H1 (cell line): ENCODE results near the gene NUP43. TPM values are rescaled to one million over a fixed set of nuclear protein-coding genes. Genes with fewer than 3 reads are reported as not detected.

ENCODE experiments used
- CTCF ChIA-PET: fragments of 300-600 bp; sonication (Branson Sonifier 250); formaldehyde crosslinking; loops from one replicate; lab custom pipeline; 2021; ENCODE audit not compliant: partially characterized antibody; lab: Charles Lee
- POLR2A ChIA-PET: fragments of 300-600 bp; sonication (Branson Sonifier 250); formaldehyde crosslinking; loops from one replicate; lab custom pipeline; 2021; ENCODE audit warnings: inconsistent platforms; ENCODE audit not compliant: partially characterized antibody; lab: Charles Lee
- DNase-seq, 2 experiments: peaks; one replicate each; pipeline versions ENCODE4 v3.0.0 to v3.0.0-alpha.2; 2010 to 2022; ENCODE audit warnings: low spot score in 2 of 2, low read depth in 1 of 2, mixed read lengths in 1 of 2
- FAIRE-seq: peaks from 2 replicates; lab custom pipeline; 2011; peaks lifted over from hg19 to GRCh38; lab: Jason Lieb, UNC
- H2AFZ ChIP-seq: 2 replicates; pipeline ENCODE4 v1.8.1; 2012; ENCODE audit warnings: low read length, inconsistent platforms
- H2AK5ac ChIP-seq: 2 replicates; pipeline ENCODE4 v1.6.1; 2013; ENCODE audit warnings: low read depth, low read length
- H2BK120ac ChIP-seq: replicated peaks from 2 replicates; pipeline ENCODE3; 2013; ENCODE audit warnings: low read depth, low read length, inconsistent platforms
- H2BK12ac ChIP-seq: 2 replicates; pipeline ENCODE4 v1.6.1; 2013; ENCODE audit warnings: low read depth, low read length
- H2BK15ac ChIP-seq: 2 replicates; pipeline ENCODE4 v1.6.1; 2013; ENCODE audit warnings: low read length
- H2BK20ac ChIP-seq: 2 replicates; pipeline ENCODE4 v1.6.1; 2013; ENCODE audit warnings: low read length
- H2BK5ac ChIP-seq: 2 replicates; pipeline ENCODE4 v1.6.1; 2013; ENCODE audit warnings: low read depth, low read length
- H3K14ac ChIP-seq: 2 replicates; pipeline ENCODE4 v1.6.1; 2013; ENCODE audit warnings: inconsistent platforms; ENCODE audit not compliant: insufficient read length
- H3K18ac ChIP-seq: 2 replicates; pipeline ENCODE4 v1.6.1; 2013; ENCODE audit warnings: low read length; ENCODE audit errors: extremely low read depth
- H3K23ac ChIP-seq: 2 replicates; pipeline ENCODE4 v1.6.1; 2013; ENCODE audit warnings: inconsistent platforms; ENCODE audit not compliant: insufficient read length
- H3K23me2 ChIP-seq: 2 replicates; pipeline ENCODE4 v1.6.1; 2013; ENCODE audit warnings: low read depth, low read length
- H3K27ac ChIP-seq: 2 replicates; pipeline ENCODE4 v1.6.1; 2011; ENCODE audit warnings: low read depth, low read length, inconsistent platforms
- H3K27me3 ChIP-seq, 4 experiments: replicated peaks in 1 of 4; 1 replicate in 1 of 4; 2 replicates in 3 of 4; pipeline versions ENCODE4 v1.6.1 to v1.8.1; 2011 to 2013; ENCODE audit warnings: low read length in 3 of 4, mild to moderate bottlenecking in 3 of 4, inconsistent platforms in 2 of 4, mixed read lengths in 2 of 4, moderate library complexity in 1 of 4; ENCODE audit not compliant: control insufficient read depth in 3 of 4, insufficient read depth in 3 of 4; ENCODE audit errors: extremely low read depth in 1 of 4
- H3K36me3 ChIP-seq, 4 experiments: 2 replicates each; pipeline versions ENCODE4 v1.6.1 to v1.8.1; 2011 to 2013; ENCODE audit warnings: mild to moderate bottlenecking in 4 of 4, low read length in 3 of 4, moderate library complexity in 2 of 4, control low read depth in 1 of 4, inconsistent platforms in 1 of 4; ENCODE audit not compliant: insufficient read depth in 4 of 4, control insufficient read depth in 2 of 4
- H3K4ac ChIP-seq: replicated peaks from 2 replicates; pipeline ENCODE3; 2013; ENCODE audit warnings: low read length, low read depth, mixed read lengths, inconsistent platforms; ENCODE audit not compliant: insufficient read length
- H3K4me1 ChIP-seq, 4 experiments: replicated peaks in 1 of 4; 1 replicate in 1 of 4; 2 replicates in 3 of 4; pipeline versions ENCODE4 v1.6.1 to v1.8.1; 2011 to 2013; ENCODE audit warnings: low read length in 3 of 4, inconsistent platforms in 2 of 4, mixed read lengths in 1 of 4; ENCODE audit not compliant: insufficient read depth in 4 of 4, control insufficient read depth in 3 of 4
- H3K4me2 ChIP-seq, 2 experiments: 2 replicates each; pipeline versions ENCODE4 v1.6.1 to v1.8.1; 2011 to 2013; ENCODE audit warnings: low read depth in 2 of 2, low read length in 2 of 2, control low read depth in 1 of 2, inconsistent platforms in 1 of 2, mild to moderate bottlenecking in 1 of 2; ENCODE audit not compliant: insufficient read depth in 1 of 2
- H3K4me3 ChIP-seq, 4 experiments: fragments of 200-600, 300-600 bp in 1 of 4; sonication (generic), shearing (Covaris generic), sonication (Bioruptor Twin) in 1 of 4; 2 replicates each; pipeline versions ENCODE4 v1.5.1 to v1.8.1; 2011 to 2016; ENCODE audit warnings: low read length in 4 of 4, low read depth in 3 of 4, control low read depth in 2 of 4, inconsistent platforms in 2 of 4, mild to moderate bottlenecking in 2 of 4, mixed read lengths in 1 of 4, moderate library complexity in 1 of 4; ENCODE audit not compliant: insufficient read depth in 2 of 4; ENCODE audit errors: extremely low read depth in 1 of 4
- H3K56ac ChIP-seq: replicated peaks from 2 replicates; pipeline ENCODE3; 2013; ENCODE audit warnings: low read depth, mild to moderate bottlenecking, mixed read lengths, low read length, inconsistent platforms; ENCODE audit not compliant: insufficient read length
- H3K79me1 ChIP-seq: 2 replicates; pipeline ENCODE4 v1.6.1; 2013; ENCODE audit warnings: low read depth, low read length, control low read depth
- H3K79me2 ChIP-seq, 2 experiments: 2 replicates each; pipeline versions ENCODE4 v1.6.1 to v1.8.1; 2012 to 2013; ENCODE audit warnings: low read length in 2 of 2, mild to moderate bottlenecking in 2 of 2, inconsistent platforms in 1 of 2; ENCODE audit not compliant: insufficient read depth in 2 of 2, control insufficient read depth in 1 of 2
- H3K9ac ChIP-seq, 4 experiments: replicated peaks in 1 of 4; 1 replicate in 1 of 4; 2 replicates in 3 of 4; pipeline versions ENCODE4 v1.6.1 to v1.8.1; 2011 to 2013; ENCODE audit warnings: low read depth in 3 of 4, low read length in 3 of 4, control low read depth in 2 of 4, mild to moderate bottlenecking in 2 of 4, moderate library complexity in 2 of 4, inconsistent platforms in 1 of 4; ENCODE audit errors: extremely low read depth in 1 of 4
- H3K9me3 ChIP-seq, 2 experiments: 2 replicates each; pipeline versions ENCODE4 v1.6.1 to v1.8.1; 2012 to 2013; ENCODE audit warnings: mild to moderate bottlenecking in 2 of 2, moderate library complexity in 2 of 2, control low read depth in 1 of 2, inconsistent platforms in 1 of 2, low read depth in 1 of 2, low read length in 1 of 2, mixed read lengths in 1 of 2; ENCODE audit not compliant: insufficient read depth in 2 of 2
- H4K20me1 ChIP-seq, 2 experiments: replicated peaks in 1 of 2; 2 replicates each; pipeline versions ENCODE3 to v1.8.1; 2011 to 2013; ENCODE audit warnings: inconsistent platforms in 2 of 2, low read length in 2 of 2, mild to moderate bottlenecking in 1 of 2; ENCODE audit not compliant: insufficient read depth in 2 of 2, control insufficient read depth in 1 of 2
- H4K5ac ChIP-seq: 2 replicates; pipeline ENCODE4 v1.6.1; 2013; ENCODE audit warnings: low read length, low read depth, mixed read lengths, inconsistent platforms; ENCODE audit not compliant: insufficient read length
- H4K8ac ChIP-seq: 2 replicates; pipeline ENCODE4 v1.8.0; 2013; ENCODE audit warnings: mild to moderate bottlenecking, moderate library complexity, low read length, inconsistent platforms; ENCODE audit not compliant: insufficient read depth; ENCODE audit errors: extremely low read depth
- H4K91ac ChIP-seq: replicated peaks from 2 replicates; pipeline ENCODE3; 2013; ENCODE audit warnings: low read length, mixed read lengths, inconsistent platforms; ENCODE audit not compliant: insufficient read length
- GTF2F1 ChIP-seq: IDR thresholded peaks from 2 replicates; pipeline ENCODE4 v1.6.1; 2012; ENCODE audit warnings: low read depth, low read length, improper control_type of control experiment, borderline replicate concordance
- SP2 ChIP-seq: IDR thresholded peaks from 2 replicates; pipeline ENCODE4 v1.6.1; 2012; ENCODE audit warnings: mild to moderate bottlenecking, low read length, inconsistent platforms
- TAF7 ChIP-seq: optimal IDR thresholded peaks from 2 replicates; pipeline ENCODE3; 2011; ENCODE audit warnings: low read depth, mild to moderate bottlenecking, inconsistent platforms, low read length, moderate library complexity, borderline replicate concordance
- WGBS, 2 experiments: shearing (Covaris generic) in 1 of 2; methylation state at CpG; one replicate each; pipeline versions ENCODE4 v1.1.6 to v1.1.7; 2013 to 2015; ENCODE audit warnings: low lambda C conversion rate in 2 of 2, mixed read lengths in 2 of 2, inconsistent platforms in 1 of 2, low coverage in 1 of 2, missing lambda C conversion rate in 1 of 2; ENCODE audit not compliant: insufficient replicate concordance in 2 of 2, insufficient coverage in 1 of 2, insufficient read length in 1 of 2; ENCODE audit errors: extremely low coverage in 1 of 2, missing lambda C conversion rate in 1 of 2; 5-methylcytosine and 5-hydroxymethylcytosine counted together
- polyA plus RNA-seq, 7 experiments: library from polyadenylated mRNA; depleted of rRNA in 3 of 7; stranded (reverse) in 5 of 7; unstranded in 2 of 7; fragments of >200 nt in 5 of 7; fragments of 200-250 nt in 2 of 7; gene quantifications; 1 replicate in 5 of 7; 2 replicates in 1 of 7; 4 replicates in 1 of 7; pipeline versions ENCODE4 v1.2.1 to v1.2.3, GENCODE V29; 2011 to 2013; ENCODE audit warnings: missing spikeins in 2 of 7, mixed read lengths in 2 of 7
- total RNA-seq: library from RNA; stranded (reverse); fragmentation: NEBNext Ultra II Directional; extraction: Animal tissue kit (Norgen Biotek cat#: 25700); gene quantifications from 2 replicates; pipeline ENCODE4 v1.2.1, GENCODE V29; 2021

The NUP43 gene
- total and polyA plus RNA-seq, 2 of the 8 experiments (the other 6 are each of a cell fraction or from before 2014, with no cell fraction given): 25.2 to 83.4 TPM

DNA sequence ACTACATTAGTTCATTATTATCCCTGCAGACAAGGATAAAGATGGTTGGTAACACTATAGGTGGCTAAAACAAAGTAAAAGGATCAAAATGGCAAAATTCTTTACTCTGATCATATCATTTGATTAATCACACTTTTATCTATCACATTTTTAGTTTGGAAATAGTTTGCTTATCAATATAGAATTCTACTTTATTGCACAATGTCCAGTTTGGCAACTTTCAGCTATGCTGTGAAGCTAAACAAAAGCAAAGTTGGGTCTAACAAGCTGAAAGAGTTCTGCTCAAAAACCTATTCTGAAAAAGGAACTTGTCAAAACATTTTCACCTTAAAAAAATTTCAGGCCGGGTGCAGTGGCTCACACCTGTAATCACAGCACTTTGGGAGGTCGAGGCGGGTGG lies 20.5 kb downstream of the NUP43 start:
- Histone ChIP-seq H3K4me2 (no peak overlapping the region), H2BK5ac (no peak overlapping the region), H3K4me3 (no peak overlapping the region), H4K8ac (no peak overlapping the region), H3K27ac (no peak overlapping the region), H2AK5ac (no peak overlapping the region), H3K4ac (no peak overlapping the region), H3K14ac (no peak overlapping the region), H3K79me2 (no peaks in the 10 kb centered on the region), H2BK120ac (no peak overlapping the region), H2BK15ac (no peak overlapping the region), H3K23ac (no peak overlapping the region), H3K9ac (no peak overlapping the region), H3K4me1 (no peaks in the 10 kb centered on the region), H4K20me1 (peaks cover 0 to 1% of the 10 kb centered on the region in 2 experiments), H2BK12ac (no peak overlapping the region), H4K91ac (no peak overlapping the region), H3K18ac (no peak overlapping the region), H3K27me3 (no peaks in the 10 kb centered on the region), H3K79me1 (no peaks in the 10 kb centered on the region), H4K5ac (no peak overlapping the region), H3K23me2 (no peaks in the 10 kb centered on the region), H2AFZ (no peak overlapping the region), H3K9me3 (no peaks in the 10 kb centered on the region), H3K56ac (no peak overlapping the region), H3K36me3 (peaks cover 9 to 39% (median 30%) of the 10 kb centered on the region in 4 experiments), H2BK20ac (no peak overlapping the region)
- ChIA-PET CTCF (interaction anchor here (0.9 to 1.5 kb wide), 6 partner anchors 11 to 114 kb away, joined by 3 to 6 read pairs (median 4); no protein-coding TSS in a partner anchor), POLR2A (interaction anchor here (1.8 kb wide), 1 partner anchor 11 kb away, joined by 4 read pairs; no protein-coding TSS in a partner anchor)
- WGBS, 2 experiments: 95% methylated on average over 3 of the region's 3 CpGs; no CpG with 5 or more reads in 1 of the 2 experiments
- no peak for DNase-seq
- no peak for FAIRE-seq
- TF ChIP-seq SP2 (no peak), GTF2F1 (no peak), TAF7 (no peak)
